Natural killer cell (primary cell): ENCODE measurements around the gene ALK. TPM values are rescaled to one million over a fixed set of nuclear protein-coding genes. Genes with fewer than 3 reads are reported as not detected.

Source experiments
- ATAC-seq, 3 donors: fragments of 150-1000 bp in 2 of 3; fragments of 200-7000 bp in 1 of 3; cut with Tn5 transposase; 1 replicate in 1 of 3; 2 replicates in 2 of 3; pipeline ENCODE4 v1.10.0; 2021; ENCODE audit warnings: mild to moderate bottlenecking in 2 of 3, moderate library complexity in 2 of 3
- DNase-seq, 2 donors: peaks; one replicate each; pipeline versions ENCODE4 v3.0.0 to v3.0.0-alpha.2; 2013 to 2021; ENCODE audit warnings: mixed read lengths in 1 of 2
- H3K27ac ChIP-seq: one replicate; pipeline ENCODE4 v1.5.1; 2013; ENCODE audit warnings: mild to moderate bottlenecking, low read length
- H3K27me3 ChIP-seq: one replicate; pipeline ENCODE4 v1.6.1; 2013; ENCODE audit warnings: low read length; ENCODE audit not compliant: control insufficient read depth, insufficient read depth
- H3K36me3 ChIP-seq: one replicate; pipeline ENCODE4 v1.6.1; 2013; ENCODE audit warnings: low read length; ENCODE audit not compliant: control insufficient read depth, insufficient read depth
- H3K4me1 ChIP-seq: one replicate; pipeline ENCODE4 v1.6.1; 2013; ENCODE audit warnings: low read length; ENCODE audit not compliant: control insufficient read depth, insufficient read depth
- H3K4me3 ChIP-seq: one replicate; pipeline ENCODE4 v1.5.1; 2013; ENCODE audit warnings: low read length
- H3K9me3 ChIP-seq: one replicate; pipeline ENCODE4 v1.6.1; 2013; ENCODE audit warnings: low read length; ENCODE audit not compliant: control insufficient read depth, insufficient read depth
- H3K27ac Mint-ChIP-seq, 2 donors: one replicate each; pipeline ENCODE4 v1.8.0; 2022; ENCODE audit warnings: mild to moderate bottlenecking in 2 of 2, mixed read lengths in 2 of 2, moderate library complexity in 1 of 2
- H3K27me3 Mint-ChIP-seq, 2 donors: one replicate each; pipeline ENCODE4 v1.8.0; 2022; ENCODE audit warnings: low read depth in 2 of 2, mixed read lengths in 2 of 2
- H3K36me3 Mint-ChIP-seq: one replicate; pipeline ENCODE4 v1.8.0; 2022; ENCODE audit warnings: mixed read lengths
- H3K4me1 Mint-ChIP-seq, 2 donors: one replicate each; pipeline ENCODE4 v1.8.0; 2022; ENCODE audit warnings: mixed read lengths in 2 of 2
- H3K4me3 Mint-ChIP-seq: one replicate; pipeline ENCODE4 v1.8.0; 2022; ENCODE audit warnings: mild to moderate bottlenecking, moderate library complexity, mixed read lengths
- H3K9me3 Mint-ChIP-seq, 2 donors: one replicate each; pipeline ENCODE4 v1.8.0; 2022; ENCODE audit warnings: mixed read lengths in 2 of 2
- WGBS: methylation state at CpG from one replicate; pipeline ENCODE4 v1.1.7; 2013; ENCODE audit warnings: missing lambda C conversion rate; ENCODE audit not compliant: insufficient coverage; 5-methylcytosine and 5-hydroxymethylcytosine counted together
- intact Hi-C: fragments of 100-400 bp; cut with micrococcal nuclease; formaldehyde crosslinking; loops from one replicate; pipeline ENCODE4 v1.14.2; 2022
- total RNA-seq, 4 donors: library from RNA; stranded (reverse); fragments of 120-200 nt in 1 of 4; gene quantifications; one replicate each; pipeline versions ENCODE4 v1.2.3 to v1.2.4, GENCODE V29; 2013 to 2022
- TF ChIP-seq, protein P1 (sequence below): fragments of 200-600 bp; IDR thresholded peaks from one replicate; pipeline ENCODE4 v1.8.0; 2022; ENCODE audit warnings: antibody characterized with exemption

ALK gene
- total RNA-seq, 3 donors from 2014 or later (not counting 1 experiment from before 2014, with no cell fraction given), result not detected

DNA sequence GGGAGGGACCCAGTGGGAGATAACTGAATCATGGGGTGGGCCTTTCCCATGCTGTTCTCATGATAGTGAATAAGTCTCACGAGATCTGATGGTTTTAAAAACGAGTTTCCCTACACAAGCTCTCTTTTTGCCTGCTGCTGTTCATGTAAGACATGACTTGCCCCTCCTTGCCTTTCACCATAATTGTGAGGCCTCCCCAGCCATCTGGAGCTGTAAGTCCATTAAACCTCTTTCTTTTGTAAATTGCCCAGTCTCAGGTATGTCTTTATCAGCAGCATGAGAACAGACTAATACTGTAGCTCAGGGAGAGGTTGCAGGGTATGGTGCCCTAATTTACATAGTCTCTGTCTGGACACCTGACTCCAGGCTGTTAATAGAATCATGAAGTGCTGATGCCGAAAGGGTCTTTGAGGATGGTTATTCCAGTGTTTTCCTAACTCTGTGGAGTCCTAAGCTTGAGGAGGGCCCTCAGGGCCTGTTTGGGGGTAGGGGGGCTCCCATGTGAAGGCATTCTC lies 343.2 kb downstream of the ALK start:
- DNase-seq (no peak), ATAC-seq (no peak)
- peaks cover 6 to 7% of the 10 kb centered on the region in 2 donors for H3K27me3 Mint-ChIP-seq
- Histone ChIP-seq H3K36me3 (no peaks in the 10 kb centered on the region), H3K4me3 (no peak overlapping the region), H3K9me3 (no peaks in the 10 kb centered on the region), H3K27ac (no peak overlapping the region), H3K27me3 (no peaks in the 10 kb centered on the region), H3K4me1 (no peaks in the 10 kb centered on the region)
- WGBS, result 79% methylated on average over 3 of the region's 3 CpGs
- no peaks in the 10 kb centered on the region for H3K4me1 Mint-ChIP-seq
- no peaks in the 10 kb centered on the region for H3K36me3 Mint-ChIP-seq
- no peak overlapping the region for H3K27ac Mint-ChIP-seq
- TF ChIP-seq, protein P1, sequence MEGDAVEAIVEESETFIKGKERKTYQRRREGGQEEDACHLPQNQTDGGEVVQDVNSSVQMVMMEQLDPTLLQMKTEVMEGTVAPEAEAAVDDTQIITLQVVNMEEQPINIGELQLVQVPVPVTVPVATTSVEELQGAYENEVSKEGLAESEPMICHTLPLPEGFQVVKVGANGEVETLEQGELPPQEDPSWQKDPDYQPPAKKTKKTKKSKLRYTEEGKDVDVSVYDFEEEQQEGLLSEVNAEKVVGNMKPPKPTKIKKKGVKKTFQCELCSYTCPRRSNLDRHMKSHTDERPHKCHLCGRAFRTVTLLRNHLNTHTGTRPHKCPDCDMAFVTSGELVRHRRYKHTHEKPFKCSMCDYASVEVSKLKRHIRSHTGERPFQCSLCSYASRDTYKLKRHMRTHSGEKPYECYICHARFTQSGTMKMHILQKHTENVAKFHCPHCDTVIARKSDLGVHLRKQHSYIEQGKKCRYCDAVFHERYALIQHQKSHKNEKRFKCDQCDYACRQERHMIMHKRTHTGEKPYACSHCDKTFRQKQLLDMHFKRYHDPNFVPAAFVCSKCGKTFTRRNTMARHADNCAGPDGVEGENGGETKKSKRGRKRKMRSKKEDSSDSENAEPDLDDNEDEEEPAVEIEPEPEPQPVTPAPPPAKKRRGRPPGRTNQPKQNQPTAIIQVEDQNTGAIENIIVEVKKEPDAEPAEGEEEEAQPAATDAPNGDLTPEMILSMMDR, result no peak
- H3K9me3 Mint-ChIP-seq, result no peaks in the 10 kb centered on the region
- intact Hi-C loops, result no loop called here
- H3K4me3 Mint-ChIP-seq, result no peak overlapping the region

GRCh38 chr2:29576231-29576630 lies 345.2 kb downstream of the ALK start:
- intact Hi-C loops, result no loop called here
- peaks cover 6 to 7% of the 10 kb centered on the region in 2 donors for H3K27me3 Mint-ChIP-seq
- ATAC-seq, result no peak

DNA sequence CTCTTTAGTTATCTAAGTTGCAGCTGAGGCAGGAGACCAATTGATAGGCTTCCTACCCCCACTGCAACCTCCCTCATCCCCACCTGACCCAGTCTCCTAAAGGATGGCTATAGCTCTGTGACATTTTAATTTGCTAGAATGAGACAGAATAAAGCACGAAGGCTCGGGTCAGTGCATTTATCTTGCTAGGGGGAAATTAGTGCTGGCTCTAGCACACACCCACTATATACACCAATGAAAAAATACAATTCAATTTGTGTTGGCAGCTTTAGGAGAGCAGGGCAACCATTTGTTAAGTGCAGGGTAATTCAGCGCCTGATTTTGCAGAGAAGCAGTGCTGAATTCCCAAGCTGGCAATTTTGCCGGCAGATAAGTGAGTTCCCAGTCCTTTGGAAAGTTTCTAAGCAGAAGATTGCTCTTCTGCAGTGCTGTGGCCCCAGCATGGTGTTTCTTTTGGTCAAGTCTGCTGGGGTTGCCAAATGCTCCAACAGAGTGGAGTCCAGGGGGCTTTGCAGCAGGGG lies 346.0 kb downstream of the ALK start:
- H3K4me3 Mint-ChIP-seq, result no peak overlapping the region
- H3K9me3 Mint-ChIP-seq, result no peaks in the 10 kb centered on the region
- H3K36me3 ChIP-seq, result no peaks in the 10 kb centered on the region
- H3K27me3 ChIP-seq, result no peaks in the 10 kb centered on the region
- no peak overlapping the region for H3K27ac ChIP-seq
- no peak overlapping the region for H3K4me3 ChIP-seq
- intact Hi-C loops, result no loop called here
- H3K27me3 Mint-ChIP-seq, result peaks cover 5 to 6% of the 10 kb centered on the region in 2 donors
- ATAC-seq (no peak), DNase-seq (no peak)
- no peaks in the 10 kb centered on the region for H3K4me1 Mint-ChIP-seq
- H3K27ac Mint-ChIP-seq, result no peak overlapping the region
- 91% methylated on average over 4 of the region's 4 CpGs for WGBS
- H3K9me3 ChIP-seq, result no peaks in the 10 kb centered on the region
- H3K4me1 ChIP-seq, result no peaks in the 10 kb centered on the region
- no peaks in the 10 kb centered on the region for H3K36me3 Mint-ChIP-seq
- TF ChIP-seq, protein P1, result no peak

More at GRCh38 chr2:29576231-29576630, 345.2 kb downstream of the ALK start:
- H3K27ac ChIP-seq, result no peak overlapping the region
- TF ChIP-seq, protein P1, result no peak
- H3K4me1 ChIP-seq, result no peaks in the 10 kb centered on the region
- H3K27me3 ChIP-seq, result no peaks in the 10 kb centered on the region
- H3K4me3 ChIP-seq, result no peak overlapping the region
- Mint-ChIP-seq H3K36me3 (no peaks in the 10 kb centered on the region), H3K4me3 (no peak overlapping the region), H3K27ac (no peak overlapping the region), H3K4me1 (no peaks in the 10 kb centered on the region), H3K9me3 (no peaks in the 10 kb centered on the region)
- DNase-seq, result no peak
- no peaks in the 10 kb centered on the region for H3K36me3 ChIP-seq
- no peaks in the 10 kb centered on the region for H3K9me3 ChIP-seq
- WGBS, result 77% methylated on average over 3 of the region's 3 CpGs

DNA sequence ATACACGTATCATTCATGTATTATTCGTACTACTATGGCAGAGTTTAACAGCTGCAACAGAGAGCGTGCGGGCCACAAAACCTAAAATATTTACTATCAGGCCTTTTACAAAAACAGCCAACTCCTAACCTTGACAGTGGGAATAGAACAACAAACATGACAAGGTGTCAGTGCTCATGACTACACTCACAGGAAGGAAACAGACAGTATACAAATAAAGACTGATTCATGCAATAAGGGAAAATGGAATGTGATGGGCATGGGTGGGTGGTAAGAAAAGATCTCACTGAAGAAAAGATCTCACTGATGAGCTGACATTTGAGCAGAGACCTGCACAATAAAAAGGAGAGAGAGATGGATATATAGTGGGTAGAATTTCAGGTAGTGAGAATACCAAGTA lies 347.8 kb downstream of the ALK start:
- intact Hi-C loops, result no loop called here
- Histone ChIP-seq H3K27ac (no peak overlapping the region), H3K4me1 (no peaks in the 10 kb centered on the region), H3K9me3 (no peaks in the 10 kb centered on the region), H3K27me3 (no peaks in the 10 kb centered on the region), H3K4me3 (no peak overlapping the region), H3K36me3 (no peaks in the 10 kb centered on the region)
- Mint-ChIP-seq H3K9me3 (no peaks in the 10 kb centered on the region), H3K27ac (no peak overlapping the region), H3K36me3 (no peaks in the 10 kb centered on the region), H3K4me3 (no peak overlapping the region), H3K27me3 (peaks cover 8 to 11% of the 10 kb centered on the region in 2 donors), H3K4me1 (no peaks in the 10 kb centered on the region)
- no peak for DNase-seq
- TF ChIP-seq, protein P1, result no peak
- 91% methylated on average over 4 of the region's 4 CpGs for WGBS
- no peak for ATAC-seq
